ENCODE results near the gene DAAM1. TPM values are rescaled to one million over a fixed set of nuclear protein-coding genes. Genes with fewer than 3 reads are reported as not detected.

DAAM1 gene
- total RNA-seq, 4 donors from 2014 or later: 40.0 to 86.7 (median 57.6) TPM

- no peaks in the 10 kb centered on the region for H3K27me3 ChIP-seq
- TF ChIP-seq POLR2A (IDR thresholded peaks at IDR 0.05): no peak
- no peak for TF ChIP-seq CTCF (IDR thresholded peaks at IDR 0.05)
- TF ChIP-seq EP300 (IDR thresholded peaks at IDR 0.05): no peak
- H3K4me3 ChIP-seq: no peak overlapping the region
- no peaks in the 10 kb centered on the region for H3K36me3 ChIP-seq
- no peaks in the 10 kb centered on the region for H3K9me3 ChIP-seq
- H3K27ac ChIP-seq: no peak overlapping the region
- DNase-seq (ENCODE audit: low spot score in 2 of 2): no peak
- 84 to 86% methylated on average over 4 of the region's 4 CpGs for WGBS, 2 donors
- H3K4me1 ChIP-seq: no peaks in the 10 kb centered on the region
Measured at GRCh38 chr14:59148334-59148900, 40.0 kb upstream of the DAAM1 start.

- H3K4me1 ChIP-seq: no peaks in the 10 kb centered on the region
- DNase-seq (ENCODE audit: low spot score in 2 of 2): no peak
- 83 to 85% methylated on average over 2 of the region's 2 CpGs for whole genome bisulfite sequencing, 2 donors
Measured at GRCh38 chr14:59150990-59151389, 37.5 kb upstream of the DAAM1 start.

GRCh38 chr14:59154373-59154772 lies 34.1 kb upstream of the DAAM1 start:
- TF ChIP-seq POLR2A (IDR thresholded peaks at IDR 0.05): no peak
- no peak for TF ChIP-seq EP300 (IDR thresholded peaks at IDR 0.05)
- no peak for TF ChIP-seq CTCF (IDR thresholded peaks at IDR 0.05)
- Histone ChIP-seq H3K27ac (no peak overlapping the region), H3K9me3 (no peaks in the 10 kb centered on the region), H3K4me1 (no peaks in the 10 kb centered on the region), H3K27me3 (no peaks in the 10 kb centered on the region), H3K36me3 (no peaks in the 10 kb centered on the region), H3K4me3 (no peak overlapping the region)
- DNase-seq (ENCODE audit: low spot score in 2 of 2): no peak
- 92 to 94% methylated on average over 2 of the region's 2 CpGs for WGBS, 2 donors

More at GRCh38 chr14:59150990-59151389, 37.5 kb upstream of the DAAM1 start:
- Histone ChIP-seq H3K36me3 (no peaks in the 10 kb centered on the region), H3K4me3 (no peak overlapping the region), H3K27ac (no peak overlapping the region), H3K27me3 (no peaks in the 10 kb centered on the region), H3K9me3 (no peaks in the 10 kb centered on the region)
- TF ChIP-seq CTCF (IDR thresholded peaks at IDR 0.05): no peak
- TF ChIP-seq POLR2A (IDR thresholded peaks at IDR 0.05): no peak
- TF ChIP-seq EP300 (IDR thresholded peaks at IDR 0.05): no peak

GRCh38 chr14:59155886-59156285 lies 32.6 kb upstream of the DAAM1 start:
- TF ChIP-seq CTCF (IDR thresholded peaks at IDR 0.05) (no peak), EP300 (IDR thresholded peaks at IDR 0.05) (no peak), POLR2A (IDR thresholded peaks at IDR 0.05) (no peak)
- H3K27me3 ChIP-seq: no peaks in the 10 kb centered on the region
- H3K9me3 ChIP-seq: no peaks in the 10 kb centered on the region
- 58 to 64% methylated on average over 3 of the region's 3 CpGs for WGBS, 2 donors
- no peak overlapping the region for H3K4me3 ChIP-seq
- peaks cover 0 to 2% (median 0%) of the 10 kb centered on the region in 4 donors for H3K4me1 ChIP-seq
- no peak overlapping the region for H3K27ac ChIP-seq
- no peak for DNase-seq (ENCODE audit: low spot score in 2 of 2)
- no peaks in the 10 kb centered on the region for H3K36me3 ChIP-seq

GRCh38 chr14:59159169-59159568 lies 29.3 kb upstream of the DAAM1 start:
- Histone ChIP-seq H3K27ac (no peak overlapping the region), H3K4me3 (no peak overlapping the region), H3K36me3 (no peaks in the 10 kb centered on the region), H3K4me1 (peaks cover 0 to 14% (median 4%) of the 10 kb centered on the region in 4 donors), H3K9me3 (no peaks in the 10 kb centered on the region), H3K27me3 (no peaks in the 10 kb centered on the region)
- DNase-seq (ENCODE audit: low spot score in 2 of 2): no peak
- WGBS, 2 donors: 90 to 94% methylated on average over 1 of the region's 1 CpG
- TF ChIP-seq POLR2A (IDR thresholded peaks at IDR 0.05): no peak
- no peak for TF ChIP-seq EP300 (IDR thresholded peaks at IDR 0.05)
- no peak for TF ChIP-seq CTCF (IDR thresholded peaks at IDR 0.05)
